Measurements from ENCODE around the gene ALDOB. TPM values are rescaled to one million over a fixed set of nuclear protein-coding genes. Genes with fewer than 3 reads are reported as not detected.

Gene ALDOB
- total and polyA plus RNA-seq, 2 donors, result 1.2 TPM; not detected in 1

- no peaks in the 10 kb centered on the region for H3K4me1 ChIP-seq (ENCODE audit: insufficient read depth)
- H3K36me3 ChIP-seq (ENCODE audit: insufficient read depth), result no peaks in the 10 kb centered on the region
- no peak overlapping the region for H3K27ac ChIP-seq (ENCODE audit: low read depth)
- WGBS, result 75% methylated on average over 1 of the region's 1 CpG
- no peak for DNase-seq (ENCODE audit: extremely low spot score)
- no peak overlapping the region for H3K4me3 ChIP-seq (ENCODE audit: low read depth, low read length)
These were observed 32.5 kb upstream of the ALDOB start for GRCh38 chr9:101468116-101468515.

- Histone ChIP-seq H3K4me1 (ENCODE audit: insufficient read depth) (no peaks in the 10 kb centered on the region), H3K4me3 (ENCODE audit: low read depth, low read length) (no peak overlapping the region), H3K27ac (ENCODE audit: low read depth) (no peak overlapping the region), H3K36me3 (ENCODE audit: insufficient read depth) (no peaks in the 10 kb centered on the region)
- no peak for DNase-seq (ENCODE audit: extremely low spot score)
- 88% methylated on average over 3 of the region's 3 CpGs for WGBS
These were observed 32.1 kb upstream of the ALDOB start for GRCh38 chr9:101467690-101468089.

- H3K36me3 ChIP-seq (ENCODE audit: insufficient read depth), result no peaks in the 10 kb centered on the region
- no peak overlapping the region for H3K27ac ChIP-seq (ENCODE audit: low read depth)
- H3K4me1 ChIP-seq (ENCODE audit: insufficient read depth), result no peaks in the 10 kb centered on the region
- WGBS, result 79% methylated on average over 2 of the region's 2 CpGs
- no peak overlapping the region for H3K4me3 ChIP-seq (ENCODE audit: low read depth, low read length)
- no peak for DNase-seq (ENCODE audit: extremely low spot score)
These were observed 31.3 kb upstream of the ALDOB start for GRCh38 chr9:101466863-101467262.

- Histone ChIP-seq H3K27ac (ENCODE audit: low read depth) (no peak overlapping the region), H3K4me1 (ENCODE audit: insufficient read depth) (no peaks in the 10 kb centered on the region), H3K4me3 (ENCODE audit: low read depth, low read length) (no peak overlapping the region), H3K36me3 (ENCODE audit: insufficient read depth) (no peaks in the 10 kb centered on the region)
- no peak for DNase-seq (ENCODE audit: extremely low spot score)
- 34% methylated on average over 6 of the region's 6 CpGs for WGBS
These were observed 29.8 kb upstream of the ALDOB start for GRCh38 chr9:101465326-101465915.

GRCh38 chr9:101463397-101463796 lies 27.8 kb upstream of the ALDOB start:
- Histone ChIP-seq H3K27ac (ENCODE audit: low read depth) (no peak overlapping the region), H3K4me3 (ENCODE audit: low read depth, low read length) (no peak overlapping the region), H3K36me3 (ENCODE audit: insufficient read depth) (no peaks in the 10 kb centered on the region), H3K4me1 (ENCODE audit: insufficient read depth) (no peaks in the 10 kb centered on the region)
- no peak for DNase-seq (ENCODE audit: extremely low spot score)
- WGBS, result 86% methylated on average over 2 of the region's 2 CpGs

GRCh38 chr9:101462558-101462957 lies 27.0 kb upstream of the ALDOB start:
- Histone ChIP-seq H3K27ac (ENCODE audit: low read depth) (no peak overlapping the region), H3K4me3 (ENCODE audit: low read depth, low read length) (no peak overlapping the region), H3K36me3 (ENCODE audit: insufficient read depth) (no peaks in the 10 kb centered on the region), H3K4me1 (ENCODE audit: insufficient read depth) (no peaks in the 10 kb centered on the region)
- DNase-seq (ENCODE audit: extremely low spot score), result no peak
- 33% methylated on average over 5 of the region's 5 CpGs for WGBS

GRCh38 chr9:101460965-101461364 lies 25.4 kb upstream of the ALDOB start:
- no peaks in the 10 kb centered on the region for H3K36me3 ChIP-seq (ENCODE audit: insufficient read depth)
- WGBS, result 31% methylated on average over 4 of the region's 4 CpGs
- no peak for DNase-seq (ENCODE audit: extremely low spot score)
- no peaks in the 10 kb centered on the region for H3K4me1 ChIP-seq (ENCODE audit: insufficient read depth)
- H3K4me3 ChIP-seq (ENCODE audit: low read depth, low read length), result no peak overlapping the region
- H3K27ac ChIP-seq (ENCODE audit: low read depth), result no peak overlapping the region

GRCh38 chr9:101458963-101459631 lies 23.5 kb upstream of the ALDOB start:
- 39% methylated on average over 9 of the region's 9 CpGs for WGBS
- Histone ChIP-seq H3K27ac (ENCODE audit: low read depth) (no peak overlapping the region), H3K4me3 (ENCODE audit: low read depth, low read length) (no peak overlapping the region), H3K4me1 (ENCODE audit: insufficient read depth) (no peaks in the 10 kb centered on the region), H3K36me3 (ENCODE audit: insufficient read depth) (no peaks in the 10 kb centered on the region)
- DNase-seq (ENCODE audit: extremely low spot score), result no peak

- H3K4me3 ChIP-seq (ENCODE audit: low read depth, low read length), result no peak overlapping the region
- no peak for DNase-seq (ENCODE audit: extremely low spot score)
- 22% methylated on average over 3 of the region's 3 CpGs for WGBS
- no peak overlapping the region for H3K27ac ChIP-seq (ENCODE audit: low read depth)
- no peaks in the 10 kb centered on the region for H3K36me3 ChIP-seq (ENCODE audit: insufficient read depth)
- H3K4me1 ChIP-seq (ENCODE audit: insufficient read depth), result no peaks in the 10 kb centered on the region
These were observed 21.4 kb upstream of the ALDOB start for GRCh38 chr9:101457003-101457402.

- no peaks in the 10 kb centered on the region for H3K36me3 ChIP-seq (ENCODE audit: insufficient read depth)
- H3K4me3 ChIP-seq (ENCODE audit: low read depth, low read length), result no peak overlapping the region
- H3K27ac ChIP-seq (ENCODE audit: low read depth), result no peak overlapping the region
- DNase-seq (ENCODE audit: extremely low spot score), result no peak
- no peaks in the 10 kb centered on the region for H3K4me1 ChIP-seq (ENCODE audit: insufficient read depth)
- 65% methylated on average over 2 of the region's 2 CpGs for WGBS
These were observed 20.2 kb upstream of the ALDOB start for GRCh38 chr9:101455656-101456240.

GRCh38 chr9:101453776-101454570 lies 18.4 kb upstream of the ALDOB start:
- WGBS, result 77% methylated on average over 4 of the region's 4 CpGs
- Histone ChIP-seq H3K36me3 (ENCODE audit: insufficient read depth) (no peaks in the 10 kb centered on the region), H3K4me1 (ENCODE audit: insufficient read depth) (no peaks in the 10 kb centered on the region), H3K27ac (ENCODE audit: low read depth) (no peak overlapping the region), H3K4me3 (ENCODE audit: low read depth, low read length) (no peak overlapping the region)
- no peak for DNase-seq (ENCODE audit: extremely low spot score)

GRCh38 chr9:101451498-101451897 lies 15.9 kb upstream of the ALDOB start:
- H3K36me3 ChIP-seq (ENCODE audit: insufficient read depth), result no peaks in the 10 kb centered on the region
- H3K4me3 ChIP-seq (ENCODE audit: low read depth, low read length), result no peak overlapping the region
- DNase-seq (ENCODE audit: extremely low spot score), result no peak
- H3K4me1 ChIP-seq (ENCODE audit: insufficient read depth), result no peaks in the 10 kb centered on the region
- 82% methylated on average over 4 of the region's 4 CpGs for WGBS
- H3K27ac ChIP-seq (ENCODE audit: low read depth), result no peak overlapping the region

GRCh38 chr9:101450931-101451330 lies 15.4 kb upstream of the ALDOB start:
- Histone ChIP-seq H3K4me3 (ENCODE audit: low read depth, low read length) (no peak overlapping the region), H3K27ac (ENCODE audit: low read depth) (no peak overlapping the region), H3K4me1 (ENCODE audit: insufficient read depth) (no peaks in the 10 kb centered on the region), H3K36me3 (ENCODE audit: insufficient read depth) (no peaks in the 10 kb centered on the region)
- 43% methylated on average over 4 of the region's 4 CpGs for WGBS
- DNase-seq (ENCODE audit: extremely low spot score), result no peak

All from urinary bladder (tissue), 4 donors.